ENCODE measurements around the gene KLF16. TPM values are rescaled to one million over a fixed set of nuclear protein-coding genes. Genes with fewer than 3 reads are reported as not detected.

The KLF16 gene
- total RNA-seq, 1 experiment from 2014 or later: 64.0 TPM

DNA sequence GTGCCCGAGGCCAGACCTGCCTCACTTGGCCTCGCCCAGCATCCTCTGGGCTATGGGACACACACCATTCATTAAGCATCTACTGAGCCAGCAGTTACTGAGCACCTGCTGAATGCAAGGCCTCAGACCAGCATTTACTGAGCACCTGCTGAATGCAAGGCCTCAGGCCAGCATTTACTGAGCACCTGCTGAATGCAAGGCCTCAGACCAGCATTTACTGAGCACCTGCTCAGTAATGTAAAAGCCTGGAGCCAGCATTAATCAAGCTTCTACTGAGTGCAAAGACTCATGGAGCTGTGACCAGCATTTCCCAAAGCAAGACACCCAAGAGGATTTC lies 55.0 kb downstream of the KLF16 start:
- H3K9me3 Mint-ChIP-seq: no peaks in the 10 kb centered on the region
- DNase-seq (ENCODE audit: low spot score) (no peak), ATAC-seq (no peak)
- H3K36me3 Mint-ChIP-seq: no peaks in the 10 kb centered on the region
- CTCF ChIA-PET: interaction anchor here (1.0 to 4.0 kb wide), 2 partner anchors 18 to 34 kb away, joined by 3 to 20 read pairs; no protein-coding TSS in a partner anchor
- H3K27ac Mint-ChIP-seq: no peak overlapping the region
- H3K4me3 Mint-ChIP-seq: no peak overlapping the region
- H3K27me3 Mint-ChIP-seq (ENCODE audit: low read depth): peaks cover 4% of the 10 kb centered on the region
- POLR2A ChIA-PET: no interaction called here
- TF ChIP-seq ZBTB21 (CRISPR knock-in tag; IDR thresholded peaks at IDR 0.05; ENCODE audit: borderline replicate concordance) (no peak), SOX15 (CRISPR knock-in tag; IDR thresholded peaks at IDR 0.05) (no peak), JAZF1 (CRISPR knock-in tag; IDR thresholded peaks at IDR 0.05) (no peak), GABPB1 (CRISPR knock-in tag; IDR thresholded peaks at IDR 0.05) (no peak), ZNF416 (CRISPR knock-in tag; IDR thresholded peaks at IDR 0.05) (no peak), CBFB (CRISPR knock-in tag; IDR thresholded peaks at IDR 0.05; ENCODE audit: low read depth) (no peak), FOXJ3 (CRISPR knock-in tag; IDR thresholded peaks at IDR 0.05; ENCODE audit: borderline replicate concordance) (no peak), TEAD1 (CRISPR knock-in tag; IDR thresholded peaks at IDR 0.05) (no peak), ZNF263 (CRISPR knock-in tag; IDR thresholded peaks at IDR 0.05; ENCODE audit: low read depth) (no peak), ZNF671 (CRISPR knock-in tag; IDR thresholded peaks at IDR 0.05) (no peak), GTF2I (CRISPR knock-in tag; conservative IDR thresholded peaks at IDR 0.05) (no peak), CREB1 (CRISPR knock-in tag; IDR thresholded peaks at IDR 0.05) (no peak)
- TF ChIP-seq, protein P1, sequence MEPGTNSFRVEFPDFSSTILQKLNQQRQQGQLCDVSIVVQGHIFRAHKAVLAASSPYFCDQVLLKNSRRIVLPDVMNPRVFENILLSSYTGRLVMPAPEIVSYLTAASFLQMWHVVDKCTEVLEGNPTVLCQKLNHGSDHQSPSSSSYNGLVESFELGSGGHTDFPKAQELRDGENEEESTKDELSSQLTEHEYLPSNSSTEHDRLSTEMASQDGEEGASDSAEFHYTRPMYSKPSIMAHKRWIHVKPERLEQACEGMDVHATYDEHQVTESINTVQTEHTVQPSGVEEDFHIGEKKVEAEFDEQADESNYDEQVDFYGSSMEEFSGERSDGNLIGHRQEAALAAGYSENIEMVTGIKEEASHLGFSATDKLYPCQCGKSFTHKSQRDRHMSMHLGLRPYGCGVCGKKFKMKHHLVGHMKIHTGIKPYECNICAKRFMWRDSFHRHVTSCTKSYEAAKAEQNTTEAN (CRISPR knock-in tag; IDR thresholded peaks at IDR 0.05): no peak
- TF ChIP-seq, protein P2, sequence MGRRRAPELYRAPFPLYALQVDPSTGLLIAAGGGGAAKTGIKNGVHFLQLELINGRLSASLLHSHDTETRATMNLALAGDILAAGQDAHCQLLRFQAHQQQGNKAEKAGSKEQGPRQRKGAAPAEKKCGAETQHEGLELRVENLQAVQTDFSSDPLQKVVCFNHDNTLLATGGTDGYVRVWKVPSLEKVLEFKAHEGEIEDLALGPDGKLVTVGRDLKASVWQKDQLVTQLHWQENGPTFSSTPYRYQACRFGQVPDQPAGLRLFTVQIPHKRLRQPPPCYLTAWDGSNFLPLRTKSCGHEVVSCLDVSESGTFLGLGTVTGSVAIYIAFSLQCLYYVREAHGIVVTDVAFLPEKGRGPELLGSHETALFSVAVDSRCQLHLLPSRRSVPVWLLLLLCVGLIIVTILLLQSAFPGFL (CRISPR knock-in tag; IDR thresholded peaks at IDR 0.05; ENCODE audit: borderline replicate concordance): no peak
- TF ChIP-seq, protein P3, sequence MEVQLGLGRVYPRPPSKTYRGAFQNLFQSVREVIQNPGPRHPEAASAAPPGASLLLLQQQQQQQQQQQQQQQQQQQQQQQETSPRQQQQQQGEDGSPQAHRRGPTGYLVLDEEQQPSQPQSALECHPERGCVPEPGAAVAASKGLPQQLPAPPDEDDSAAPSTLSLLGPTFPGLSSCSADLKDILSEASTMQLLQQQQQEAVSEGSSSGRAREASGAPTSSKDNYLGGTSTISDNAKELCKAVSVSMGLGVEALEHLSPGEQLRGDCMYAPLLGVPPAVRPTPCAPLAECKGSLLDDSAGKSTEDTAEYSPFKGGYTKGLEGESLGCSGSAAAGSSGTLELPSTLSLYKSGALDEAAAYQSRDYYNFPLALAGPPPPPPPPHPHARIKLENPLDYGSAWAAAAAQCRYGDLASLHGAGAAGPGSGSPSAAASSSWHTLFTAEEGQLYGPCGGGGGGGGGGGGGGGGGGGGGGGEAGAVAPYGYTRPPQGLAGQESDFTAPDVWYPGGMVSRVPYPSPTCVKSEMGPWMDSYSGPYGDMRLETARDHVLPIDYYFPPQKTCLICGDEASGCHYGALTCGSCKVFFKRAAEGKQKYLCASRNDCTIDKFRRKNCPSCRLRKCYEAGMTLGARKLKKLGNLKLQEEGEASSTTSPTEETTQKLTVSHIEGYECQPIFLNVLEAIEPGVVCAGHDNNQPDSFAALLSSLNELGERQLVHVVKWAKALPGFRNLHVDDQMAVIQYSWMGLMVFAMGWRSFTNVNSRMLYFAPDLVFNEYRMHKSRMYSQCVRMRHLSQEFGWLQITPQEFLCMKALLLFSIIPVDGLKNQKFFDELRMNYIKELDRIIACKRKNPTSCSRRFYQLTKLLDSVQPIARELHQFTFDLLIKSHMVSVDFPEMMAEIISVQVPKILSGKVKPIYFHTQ (CRISPR knock-in tag; IDR thresholded peaks at IDR 0.05): no peak
- TF ChIP-seq, protein P4, sequence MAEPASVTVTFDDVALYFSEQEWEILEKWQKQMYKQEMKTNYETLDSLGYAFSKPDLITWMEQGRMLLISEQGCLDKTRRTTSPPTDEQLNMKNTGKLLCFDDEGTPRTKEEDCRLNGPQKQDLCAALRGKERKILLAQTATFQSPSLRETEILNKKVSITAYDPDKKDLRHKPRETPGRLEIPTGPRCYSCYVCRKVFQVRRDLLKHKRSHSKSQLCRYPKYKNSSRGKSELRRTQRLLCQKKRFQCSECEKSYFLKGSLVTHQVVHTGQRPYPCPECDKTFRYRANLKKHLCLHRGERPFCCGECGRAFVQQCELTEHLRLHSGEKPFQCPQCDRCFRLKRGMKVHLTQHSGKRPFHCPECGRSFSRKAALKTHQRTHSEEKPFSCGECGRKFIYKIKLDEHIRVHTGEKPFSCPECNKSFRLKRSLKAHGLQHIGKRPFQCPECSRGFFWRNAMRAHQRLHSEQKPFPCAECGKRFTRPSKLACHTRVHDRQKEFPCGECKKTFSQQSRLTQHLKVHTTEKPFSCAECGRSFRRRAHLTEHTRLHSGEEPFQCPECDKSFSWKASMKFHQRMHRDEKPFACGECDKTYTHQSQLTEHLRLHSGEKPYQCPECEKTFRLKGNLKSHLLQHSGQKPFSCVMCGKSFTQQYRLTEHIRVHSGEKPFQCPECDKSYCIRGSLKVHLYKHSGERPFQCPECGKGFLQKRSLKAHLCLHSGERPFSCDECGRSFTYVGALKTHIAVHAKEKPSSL (CRISPR knock-in tag; conservative IDR thresholded peaks at IDR 0.05): no peak
- TF ChIP-seq, protein P5, sequence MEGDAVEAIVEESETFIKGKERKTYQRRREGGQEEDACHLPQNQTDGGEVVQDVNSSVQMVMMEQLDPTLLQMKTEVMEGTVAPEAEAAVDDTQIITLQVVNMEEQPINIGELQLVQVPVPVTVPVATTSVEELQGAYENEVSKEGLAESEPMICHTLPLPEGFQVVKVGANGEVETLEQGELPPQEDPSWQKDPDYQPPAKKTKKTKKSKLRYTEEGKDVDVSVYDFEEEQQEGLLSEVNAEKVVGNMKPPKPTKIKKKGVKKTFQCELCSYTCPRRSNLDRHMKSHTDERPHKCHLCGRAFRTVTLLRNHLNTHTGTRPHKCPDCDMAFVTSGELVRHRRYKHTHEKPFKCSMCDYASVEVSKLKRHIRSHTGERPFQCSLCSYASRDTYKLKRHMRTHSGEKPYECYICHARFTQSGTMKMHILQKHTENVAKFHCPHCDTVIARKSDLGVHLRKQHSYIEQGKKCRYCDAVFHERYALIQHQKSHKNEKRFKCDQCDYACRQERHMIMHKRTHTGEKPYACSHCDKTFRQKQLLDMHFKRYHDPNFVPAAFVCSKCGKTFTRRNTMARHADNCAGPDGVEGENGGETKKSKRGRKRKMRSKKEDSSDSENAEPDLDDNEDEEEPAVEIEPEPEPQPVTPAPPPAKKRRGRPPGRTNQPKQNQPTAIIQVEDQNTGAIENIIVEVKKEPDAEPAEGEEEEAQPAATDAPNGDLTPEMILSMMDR (IDR thresholded peaks at IDR 0.05): no peak
- TF ChIP-seq, protein P6, sequence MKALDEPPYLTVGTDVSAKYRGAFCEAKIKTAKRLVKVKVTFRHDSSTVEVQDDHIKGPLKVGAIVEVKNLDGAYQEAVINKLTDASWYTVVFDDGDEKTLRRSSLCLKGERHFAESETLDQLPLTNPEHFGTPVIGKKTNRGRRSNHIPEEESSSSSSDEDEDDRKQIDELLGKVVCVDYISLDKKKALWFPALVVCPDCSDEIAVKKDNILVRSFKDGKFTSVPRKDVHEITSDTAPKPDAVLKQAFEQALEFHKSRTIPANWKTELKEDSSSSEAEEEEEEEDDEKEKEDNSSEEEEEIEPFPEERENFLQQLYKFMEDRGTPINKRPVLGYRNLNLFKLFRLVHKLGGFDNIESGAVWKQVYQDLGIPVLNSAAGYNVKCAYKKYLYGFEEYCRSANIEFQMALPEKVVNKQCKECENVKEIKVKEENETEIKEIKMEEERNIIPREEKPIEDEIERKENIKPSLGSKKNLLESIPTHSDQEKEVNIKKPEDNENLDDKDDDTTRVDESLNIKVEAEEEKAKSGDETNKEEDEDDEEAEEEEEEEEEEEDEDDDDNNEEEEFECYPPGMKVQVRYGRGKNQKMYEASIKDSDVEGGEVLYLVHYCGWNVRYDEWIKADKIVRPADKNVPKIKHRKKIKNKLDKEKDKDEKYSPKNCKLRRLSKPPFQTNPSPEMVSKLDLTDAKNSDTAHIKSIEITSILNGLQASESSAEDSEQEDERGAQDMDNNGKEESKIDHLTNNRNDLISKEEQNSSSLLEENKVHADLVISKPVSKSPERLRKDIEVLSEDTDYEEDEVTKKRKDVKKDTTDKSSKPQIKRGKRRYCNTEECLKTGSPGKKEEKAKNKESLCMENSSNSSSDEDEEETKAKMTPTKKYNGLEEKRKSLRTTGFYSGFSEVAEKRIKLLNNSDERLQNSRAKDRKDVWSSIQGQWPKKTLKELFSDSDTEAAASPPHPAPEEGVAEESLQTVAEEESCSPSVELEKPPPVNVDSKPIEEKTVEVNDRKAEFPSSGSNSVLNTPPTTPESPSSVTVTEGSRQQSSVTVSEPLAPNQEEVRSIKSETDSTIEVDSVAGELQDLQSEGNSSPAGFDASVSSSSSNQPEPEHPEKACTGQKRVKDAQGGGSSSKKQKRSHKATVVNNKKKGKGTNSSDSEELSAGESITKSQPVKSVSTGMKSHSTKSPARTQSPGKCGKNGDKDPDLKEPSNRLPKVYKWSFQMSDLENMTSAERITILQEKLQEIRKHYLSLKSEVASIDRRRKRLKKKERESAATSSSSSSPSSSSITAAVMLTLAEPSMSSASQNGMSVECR (CRISPR knock-in tag; IDR thresholded peaks at IDR 0.05; ENCODE audit: borderline replicate concordance): no peak
- peaks cover 5% of the 10 kb centered on the region; the same call in 1 of the 2 replicates for H3K4me1 Mint-ChIP-seq

Data from WTC11 (cell line).